Sigmoid colon (tissue), 4 donors: ENCODE measurements around the gene CSTPP1.

Experiments
- CTCF ChIP-seq, 4 experiments: fragments of 450-650 bp in 3 of 4; fragments of 200-600 bp in 1 of 4; IDR thresholded peaks; one replicate each; pipeline ENCODE4 v1.5.1; 2016 to 2019; ENCODE audit warnings: antibody characterized with exemption in 4 of 4, mild to moderate bottlenecking in 3 of 4, moderate library complexity in 2 of 4
- POLR2A ChIP-seq, 2 donors: fragments of 450-650 bp; IDR thresholded peaks; one replicate each; pipeline ENCODE4 v1.6.1; 2016; ENCODE audit warnings: antibody characterized with exemption in 2 of 2, mild to moderate bottlenecking in 2 of 2, moderate library complexity in 2 of 2
- POLR2AphosphoS5 ChIP-seq, 4 donors: sonication (generic); formaldehyde crosslinking; IDR thresholded peaks; one replicate each; pipeline ENCODE4 v1.6.1; 2017; ENCODE audit warnings: antibody characterized with exemption in 4 of 4

GRCh38 chr11:47003180-47003877 lies 66.8 kb downstream of the CSTPP1 start:
- no peak for TF ChIP-seq CTCF (IDR thresholded peaks at IDR 0.05)
- peak in 2 of 4 donors; percentile 19 to 39 for TF ChIP-seq POLR2AphosphoS5 (IDR thresholded peaks at IDR 0.05)
- TF ChIP-seq POLR2A (IDR thresholded peaks at IDR 0.05), result no peak
